Fibroblast of lung (primary cell): ENCODE results near the gene CCDC150.

ENCODE experiments used
- EZH2 ChIP-seq: IDR thresholded peaks from 2 replicates; pipeline ENCODE4 v1.5.1; 2012; ENCODE audit warnings: low read length, control low read depth, mild to moderate bottlenecking; ENCODE audit errors: missing control alignments
- TF ChIP-seq, protein P1 (sequence below), 2 donors: IDR thresholded peaks in 1 of 2; conservative IDR thresholded peaks in 1 of 2; 1 replicate in 1 of 2; 2 replicates in 1 of 2; pipeline ENCODE4 v1.5.1; 2011 to 2012; ENCODE audit warnings: low read length in 2 of 2, control low read depth in 1 of 2, inconsistent platforms in 1 of 2, low read depth in 1 of 2, mild to moderate bottlenecking in 1 of 2

DNA sequence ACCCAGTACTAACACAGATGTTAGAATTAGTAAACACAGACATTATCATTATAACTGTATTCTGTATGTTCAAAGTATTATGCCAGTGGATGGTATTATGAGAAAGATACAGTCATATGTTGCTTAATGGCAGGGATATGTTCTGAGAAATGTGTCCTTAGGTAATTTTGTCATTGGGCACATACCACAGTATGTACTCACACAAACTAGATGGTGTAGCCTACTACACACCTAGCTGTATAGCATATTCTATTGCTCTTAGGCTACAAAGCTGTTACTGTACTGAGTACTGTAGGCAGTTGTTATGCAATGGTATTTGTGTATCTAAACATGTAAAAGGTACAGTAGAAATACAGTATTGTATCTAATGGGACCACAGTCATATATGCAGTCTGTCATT is 106.2 kb downstream of the CCDC150 start:
- TF ChIP-seq, protein P1, sequence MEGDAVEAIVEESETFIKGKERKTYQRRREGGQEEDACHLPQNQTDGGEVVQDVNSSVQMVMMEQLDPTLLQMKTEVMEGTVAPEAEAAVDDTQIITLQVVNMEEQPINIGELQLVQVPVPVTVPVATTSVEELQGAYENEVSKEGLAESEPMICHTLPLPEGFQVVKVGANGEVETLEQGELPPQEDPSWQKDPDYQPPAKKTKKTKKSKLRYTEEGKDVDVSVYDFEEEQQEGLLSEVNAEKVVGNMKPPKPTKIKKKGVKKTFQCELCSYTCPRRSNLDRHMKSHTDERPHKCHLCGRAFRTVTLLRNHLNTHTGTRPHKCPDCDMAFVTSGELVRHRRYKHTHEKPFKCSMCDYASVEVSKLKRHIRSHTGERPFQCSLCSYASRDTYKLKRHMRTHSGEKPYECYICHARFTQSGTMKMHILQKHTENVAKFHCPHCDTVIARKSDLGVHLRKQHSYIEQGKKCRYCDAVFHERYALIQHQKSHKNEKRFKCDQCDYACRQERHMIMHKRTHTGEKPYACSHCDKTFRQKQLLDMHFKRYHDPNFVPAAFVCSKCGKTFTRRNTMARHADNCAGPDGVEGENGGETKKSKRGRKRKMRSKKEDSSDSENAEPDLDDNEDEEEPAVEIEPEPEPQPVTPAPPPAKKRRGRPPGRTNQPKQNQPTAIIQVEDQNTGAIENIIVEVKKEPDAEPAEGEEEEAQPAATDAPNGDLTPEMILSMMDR (conservative IDR thresholded peaks at IDR 0.05 in 1 of 2, IDR thresholded peaks at IDR 0.05 in 1 of 2; ENCODE audit: low read depth in 1 of 2, low read length in 2 of 2) = no peak
- no peak for TF ChIP-seq EZH2
